H1 (cell line): Measurements from ENCODE around the gene DCTPP1. TPM values are rescaled to one million over a fixed set of nuclear protein-coding genes. Genes with fewer than 3 reads are reported as not detected.

Experiments
- CTCF ChIA-PET: fragments of 300-600 bp; sonication (Branson Sonifier 250); formaldehyde crosslinking; loops from one replicate; lab custom pipeline; 2021; ENCODE audit not compliant: partially characterized antibody; lab: Charles Lee
- POLR2A ChIA-PET: fragments of 300-600 bp; sonication (Branson Sonifier 250); formaldehyde crosslinking; loops from one replicate; lab custom pipeline; 2021; ENCODE audit warnings: inconsistent platforms; ENCODE audit not compliant: partially characterized antibody; lab: Charles Lee
- DNase-seq, 2 experiments: peaks; one replicate each; pipeline versions ENCODE4 v3.0.0 to v3.0.0-alpha.2; 2010 to 2022; ENCODE audit warnings: low spot score in 2 of 2, low read depth in 1 of 2, mixed read lengths in 1 of 2
- FAIRE-seq: peaks from 2 replicates; lab custom pipeline; 2011; peaks lifted over from hg19 to GRCh38; lab: Jason Lieb, UNC
- H2AFZ ChIP-seq: 2 replicates; pipeline ENCODE4 v1.8.1; 2012; ENCODE audit warnings: low read length, inconsistent platforms
- H2AK5ac ChIP-seq: 2 replicates; pipeline ENCODE4 v1.6.1; 2013; ENCODE audit warnings: low read depth, low read length
- H2BK120ac ChIP-seq: replicated peaks from 2 replicates; pipeline ENCODE3; 2013; ENCODE audit warnings: low read depth, low read length, inconsistent platforms
- H2BK12ac ChIP-seq: 2 replicates; pipeline ENCODE4 v1.6.1; 2013; ENCODE audit warnings: low read depth, low read length
- H2BK15ac ChIP-seq: 2 replicates; pipeline ENCODE4 v1.6.1; 2013; ENCODE audit warnings: low read length
- H2BK20ac ChIP-seq: 2 replicates; pipeline ENCODE4 v1.6.1; 2013; ENCODE audit warnings: low read length
- H2BK5ac ChIP-seq: 2 replicates; pipeline ENCODE4 v1.6.1; 2013; ENCODE audit warnings: low read depth, low read length
- H3K14ac ChIP-seq: 2 replicates; pipeline ENCODE4 v1.6.1; 2013; ENCODE audit warnings: inconsistent platforms; ENCODE audit not compliant: insufficient read length
- H3K18ac ChIP-seq: 2 replicates; pipeline ENCODE4 v1.6.1; 2013; ENCODE audit warnings: low read length; ENCODE audit errors: extremely low read depth
- H3K23ac ChIP-seq: 2 replicates; pipeline ENCODE4 v1.6.1; 2013; ENCODE audit warnings: inconsistent platforms; ENCODE audit not compliant: insufficient read length
- H3K23me2 ChIP-seq: 2 replicates; pipeline ENCODE4 v1.6.1; 2013; ENCODE audit warnings: low read depth, low read length
- H3K27ac ChIP-seq: 2 replicates; pipeline ENCODE4 v1.6.1; 2011; ENCODE audit warnings: low read depth, low read length, inconsistent platforms
- H3K27me3 ChIP-seq, 4 experiments: replicated peaks in 1 of 4; 1 replicate in 1 of 4; 2 replicates in 3 of 4; pipeline versions ENCODE4 v1.6.1 to v1.8.1; 2011 to 2013; ENCODE audit warnings: low read length in 3 of 4, mild to moderate bottlenecking in 3 of 4, inconsistent platforms in 2 of 4, mixed read lengths in 2 of 4, moderate library complexity in 1 of 4; ENCODE audit not compliant: control insufficient read depth in 3 of 4, insufficient read depth in 3 of 4; ENCODE audit errors: extremely low read depth in 1 of 4
- H3K36me3 ChIP-seq, 4 experiments: 2 replicates each; pipeline versions ENCODE4 v1.6.1 to v1.8.1; 2011 to 2013; ENCODE audit warnings: mild to moderate bottlenecking in 4 of 4, low read length in 3 of 4, moderate library complexity in 2 of 4, control low read depth in 1 of 4, inconsistent platforms in 1 of 4; ENCODE audit not compliant: insufficient read depth in 4 of 4, control insufficient read depth in 2 of 4
- H3K4ac ChIP-seq: replicated peaks from 2 replicates; pipeline ENCODE3; 2013; ENCODE audit warnings: low read length, low read depth, mixed read lengths, inconsistent platforms; ENCODE audit not compliant: insufficient read length
- H3K4me1 ChIP-seq, 4 experiments: replicated peaks in 1 of 4; 1 replicate in 1 of 4; 2 replicates in 3 of 4; pipeline versions ENCODE4 v1.6.1 to v1.8.1; 2011 to 2013; ENCODE audit warnings: low read length in 3 of 4, inconsistent platforms in 2 of 4, mixed read lengths in 1 of 4; ENCODE audit not compliant: insufficient read depth in 4 of 4, control insufficient read depth in 3 of 4
- H3K4me2 ChIP-seq, 2 experiments: 2 replicates each; pipeline versions ENCODE4 v1.6.1 to v1.8.1; 2011 to 2013; ENCODE audit warnings: low read depth in 2 of 2, low read length in 2 of 2, control low read depth in 1 of 2, inconsistent platforms in 1 of 2, mild to moderate bottlenecking in 1 of 2; ENCODE audit not compliant: insufficient read depth in 1 of 2
- H3K4me3 ChIP-seq, 4 experiments: fragments of 200-600, 300-600 bp in 1 of 4; sonication (generic), shearing (Covaris generic), sonication (Bioruptor Twin) in 1 of 4; 2 replicates each; pipeline versions ENCODE4 v1.5.1 to v1.8.1; 2011 to 2016; ENCODE audit warnings: low read length in 4 of 4, low read depth in 3 of 4, control low read depth in 2 of 4, inconsistent platforms in 2 of 4, mild to moderate bottlenecking in 2 of 4, mixed read lengths in 1 of 4, moderate library complexity in 1 of 4; ENCODE audit not compliant: insufficient read depth in 2 of 4; ENCODE audit errors: extremely low read depth in 1 of 4
- H3K56ac ChIP-seq: replicated peaks from 2 replicates; pipeline ENCODE3; 2013; ENCODE audit warnings: low read depth, mild to moderate bottlenecking, mixed read lengths, low read length, inconsistent platforms; ENCODE audit not compliant: insufficient read length
- H3K79me1 ChIP-seq: 2 replicates; pipeline ENCODE4 v1.6.1; 2013; ENCODE audit warnings: low read depth, low read length, control low read depth
- H3K79me2 ChIP-seq, 2 experiments: 2 replicates each; pipeline versions ENCODE4 v1.6.1 to v1.8.1; 2012 to 2013; ENCODE audit warnings: low read length in 2 of 2, mild to moderate bottlenecking in 2 of 2, inconsistent platforms in 1 of 2; ENCODE audit not compliant: insufficient read depth in 2 of 2, control insufficient read depth in 1 of 2
- H3K9ac ChIP-seq, 4 experiments: replicated peaks in 1 of 4; 1 replicate in 1 of 4; 2 replicates in 3 of 4; pipeline versions ENCODE4 v1.6.1 to v1.8.1; 2011 to 2013; ENCODE audit warnings: low read depth in 3 of 4, low read length in 3 of 4, control low read depth in 2 of 4, mild to moderate bottlenecking in 2 of 4, moderate library complexity in 2 of 4, inconsistent platforms in 1 of 4; ENCODE audit errors: extremely low read depth in 1 of 4
- H3K9me3 ChIP-seq, 2 experiments: 2 replicates each; pipeline versions ENCODE4 v1.6.1 to v1.8.1; 2012 to 2013; ENCODE audit warnings: mild to moderate bottlenecking in 2 of 2, moderate library complexity in 2 of 2, control low read depth in 1 of 2, inconsistent platforms in 1 of 2, low read depth in 1 of 2, low read length in 1 of 2, mixed read lengths in 1 of 2; ENCODE audit not compliant: insufficient read depth in 2 of 2
- H4K20me1 ChIP-seq, 2 experiments: replicated peaks in 1 of 2; 2 replicates each; pipeline versions ENCODE3 to v1.8.1; 2011 to 2013; ENCODE audit warnings: inconsistent platforms in 2 of 2, low read length in 2 of 2, mild to moderate bottlenecking in 1 of 2; ENCODE audit not compliant: insufficient read depth in 2 of 2, control insufficient read depth in 1 of 2
- H4K5ac ChIP-seq: 2 replicates; pipeline ENCODE4 v1.6.1; 2013; ENCODE audit warnings: low read length, low read depth, mixed read lengths, inconsistent platforms; ENCODE audit not compliant: insufficient read length
- H4K8ac ChIP-seq: 2 replicates; pipeline ENCODE4 v1.8.0; 2013; ENCODE audit warnings: mild to moderate bottlenecking, moderate library complexity, low read length, inconsistent platforms; ENCODE audit not compliant: insufficient read depth; ENCODE audit errors: extremely low read depth
- H4K91ac ChIP-seq: replicated peaks from 2 replicates; pipeline ENCODE3; 2013; ENCODE audit warnings: low read length, mixed read lengths, inconsistent platforms; ENCODE audit not compliant: insufficient read length
- BACH1 ChIP-seq: IDR thresholded peaks from 2 replicates; pipeline ENCODE4 v1.6.1; 2012; ENCODE audit warnings: low read length, improper control_type of control experiment
- CEBPB ChIP-seq: IDR thresholded peaks from 2 replicates; pipeline ENCODE4 v1.6.1; 2012; ENCODE audit warnings: low read depth, low read length
- CHD2 ChIP-seq: IDR thresholded peaks from 2 replicates; pipeline ENCODE4 v1.6.1; 2012; ENCODE audit warnings: low read length, improper control_type of control experiment
- E2F6 ChIP-seq: IDR thresholded peaks from 2 replicates; pipeline ENCODE4 v1.6.1; 2012; ENCODE audit warnings: inconsistent platforms
- SP4 ChIP-seq: IDR thresholded peaks from 2 replicates; pipeline ENCODE4 v1.6.1; 2012; ENCODE audit warnings: low read length, inconsistent platforms
- WGBS, 2 experiments: shearing (Covaris generic) in 1 of 2; methylation state at CpG; one replicate each; pipeline versions ENCODE4 v1.1.6 to v1.1.7; 2013 to 2015; ENCODE audit warnings: low lambda C conversion rate in 2 of 2, mixed read lengths in 2 of 2, inconsistent platforms in 1 of 2, low coverage in 1 of 2, missing lambda C conversion rate in 1 of 2; ENCODE audit not compliant: insufficient replicate concordance in 2 of 2, insufficient coverage in 1 of 2, insufficient read length in 1 of 2; ENCODE audit errors: extremely low coverage in 1 of 2, missing lambda C conversion rate in 1 of 2; 5-methylcytosine and 5-hydroxymethylcytosine counted together
- polyA plus RNA-seq, 7 experiments: library from polyadenylated mRNA; depleted of rRNA in 3 of 7; stranded (reverse) in 5 of 7; unstranded in 2 of 7; fragments of >200 nt in 5 of 7; fragments of 200-250 nt in 2 of 7; gene quantifications; 1 replicate in 5 of 7; 2 replicates in 1 of 7; 4 replicates in 1 of 7; pipeline versions ENCODE4 v1.2.1 to v1.2.3, GENCODE V29; 2011 to 2013; ENCODE audit warnings: missing spikeins in 2 of 7, mixed read lengths in 2 of 7
- total RNA-seq: library from RNA; stranded (reverse); fragmentation: NEBNext Ultra II Directional; extraction: Animal tissue kit (Norgen Biotek cat#: 25700); gene quantifications from 2 replicates; pipeline ENCODE4 v1.2.1, GENCODE V29; 2021

DCTPP1 gene
- total and polyA plus RNA-seq, 2 of the 8 experiments (the other 6 are each of a cell fraction or from before 2014, with no cell fraction given) = 94.5 to 103 TPM

- no peak within 1 kb of the TSS for H3K56ac ChIP-seq
- no peaks in the 10 kb centered on the region for H3K79me1 ChIP-seq
- no peak within 1 kb of the TSS for H3K27ac ChIP-seq
- no peaks in the 10 kb centered on the region for H3K9me3 ChIP-seq
- TF ChIP-seq BACH1 = no peak
- TF ChIP-seq CEBPB = no peak
- no peak for TF ChIP-seq E2F6
- TF ChIP-seq SP4 = no peak
- TF ChIP-seq CHD2 = no peak
- no peaks in the 10 kb centered on the region for H3K79me2 ChIP-seq
- no peaks in the 10 kb centered on the region for H3K36me3 ChIP-seq
- peaks cover 8% of the 10 kb centered on the region for H3K23me2 ChIP-seq
- 0 out of 2 replicates have a peak within 1 kb of the TSS, but pooled peaks have one; percentile 67 for H2BK15ac ChIP-seq
- H4K5ac ChIP-seq = no peak within 1 kb of the TSS
- H3K4ac ChIP-seq = no peak within 1 kb of the TSS
- no peak for FAIRE-seq
- no peak within 1 kb of the TSS for H2BK5ac ChIP-seq
- H3K27me3 ChIP-seq = no peaks in the 10 kb centered on the region
- no peak within 1 kb of the TSS; the same call in 1 of the 2 replicates for H2AK5ac ChIP-seq
- H3K4me1 ChIP-seq = peaks cover 0 to 2% (median 2%) of the 10 kb centered on the region in 4 experiments; a peak in 4 of 7 replicates
- H3K4me3 ChIP-seq = no peak within 1 kb of the TSS
- H3K9ac ChIP-seq = no peak within 1 kb of the TSS
- no peak within 1 kb of the TSS for H2BK12ac ChIP-seq
- H4K20me1 ChIP-seq = no peaks in the 10 kb centered on the region
- no peak for DNase-seq
- H4K8ac ChIP-seq = no peak within 1 kb of the TSS; the same call in 1 of the 2 replicates
- WGBS, 2 experiments = 87% methylated on average over 12 of the region's 12 CpGs; no CpG with 5 or more reads in 1 of the 2 experiments
- POLR2A ChIA-PET = interaction anchor here (0.8 to 13.6 kb wide), 5 partner anchors 11 to 32 kb away, joined by 3 to 151 read pairs (median 3); partner anchors contain the start of genes ZNF48 and ZNF771
- H4K91ac ChIP-seq = no peak within 1 kb of the TSS
- H2AFZ ChIP-seq = no peak within 1 kb of the TSS
- no peak within 1 kb of the TSS for H2BK120ac ChIP-seq
- no peak within 1 kb of the TSS for H2BK20ac ChIP-seq
- H3K4me2 ChIP-seq = no peak within 1 kb of the TSS
- no peak within 1 kb of the TSS for H3K18ac ChIP-seq
- H3K23ac ChIP-seq = no peak within 1 kb of the TSS
- H3K14ac ChIP-seq = no peak within 1 kb of the TSS
- CTCF ChIA-PET = interaction anchor here (1.0 to 2.5 kb wide), 7 partner anchors 12 to 232 kb away, joined by 3 to 9 read pairs (median 3); partner anchors contain the start of gene TBC1D10B
Measured at GRCh38 chr16:30382111-30382881, 47.5 kb downstream of the DCTPP1 start, which contains the start of gene SEPTIN1. TSS of gene SEPTIN1 (minus strand) at chr16:30382561. CDS start at chr16:30382542, 19 bp downstream.
